ENCODE results near the gene SLCO4A1. TPM values are rescaled to one million over a fixed set of nuclear protein-coding genes. Genes with fewer than 3 reads are reported as not detected.

The SLCO4A1 gene
- total and polyA plus RNA-seq, 9 of the 15 experiments (the other 6 are each of a cell fraction or from before 2014, with no cell fraction given): 1.6 to 21.9 (median 12.8) TPM

DNA sequence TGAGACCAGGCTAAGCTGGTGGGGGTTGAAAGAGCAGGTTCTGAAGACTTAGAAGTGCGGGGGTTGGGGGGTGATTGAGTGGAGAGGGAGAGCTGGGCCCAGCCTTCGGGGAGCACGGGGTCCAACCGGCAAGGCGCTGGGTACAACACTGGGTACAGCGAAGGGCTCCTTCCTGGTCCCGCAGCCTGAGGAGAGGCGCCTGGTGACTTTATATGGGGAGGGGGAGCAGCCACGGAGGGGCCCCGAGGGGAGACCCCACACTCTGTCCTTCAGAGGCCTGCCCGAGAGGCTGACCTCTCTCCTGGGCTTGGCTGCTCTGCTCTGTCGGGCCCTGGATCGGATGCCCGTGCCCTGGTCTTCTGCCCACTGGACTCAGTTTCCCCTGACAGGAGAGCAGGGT is 55.9 kb downstream of the SLCO4A1 start:
- no peak overlapping the region for H3K9ac ChIP-seq (ENCODE audit: insufficient read depth in 1 of 2, low read depth in 2 of 2, low read length in 2 of 2)
- no peak overlapping the region for H3K4me3 ChIP-seq
- H3K79me2 ChIP-seq (ENCODE audit: control insufficient read depth, insufficient read depth, low read length): no peaks in the 10 kb centered on the region
- H4K20me1 ChIP-seq (replicated peaks; ENCODE audit: control insufficient read depth, insufficient read depth, low read length): peaks cover 19% of the 10 kb centered on the region; the same call in 1 of the 2 replicates
- DNase-seq (ENCODE audit: extremely low read depth in 1 of 4, low spot score in 3 of 4): no peak
- CTCF ChIA-PET (ENCODE audit: low intra/inter-chr PET ratio): no interaction called here
- no peak for FAIRE-seq
- WGBS (ENCODE audit: insufficient coverage, low coverage, missing lambda C conversion rate): 8% methylated on average over 11 of the region's 14 CpGs
- H3K9me3 ChIP-seq (replicated peaks; ENCODE audit: control insufficient read depth, insufficient read depth, low read depth, low read length): no peaks in the 10 kb centered on the region
- peaks cover 0 to 17% of the 10 kb centered on the region in 2 experiments; a peak in 1 of 5 replicates for H3K4me1 ChIP-seq (replicated peaks in 1 of 2; ENCODE audit: control insufficient read depth in 2 of 2, insufficient read depth in 2 of 2, low read length in 2 of 2)
- TF ChIP-seq STAT5A (IDR thresholded peaks at IDR 0.05; ENCODE audit: borderline replicate concordance, low read length) (no peak), FUS (optimal IDR thresholded peaks at IDR 0.05; ENCODE audit: low read depth, low read length) (no peak), BMI1 (IDR thresholded peaks at IDR 0.05; ENCODE audit: low read length) (no peak), ZC3H8 (IDR thresholded peaks at IDR 0.05) (no peak), TAF9B (IDR thresholded peaks at IDR 0.05; ENCODE audit: partially characterized antibody) (no peak), ZC3H11A (IDR thresholded peaks at IDR 0.05; ENCODE audit: low read depth, low read length) (no peak), SRSF1 (IDR thresholded peaks at IDR 0.05; ENCODE audit: low read depth, low read length) (no peak), TAF1 (IDR thresholded peaks at IDR 0.05; ENCODE audit: control insufficient read depth, extremely low read depth, insufficient read depth, low read length, severe bottlenecking) (no peak), ZFPM2 (CRISPR knock-in tag; IDR thresholded peaks at IDR 0.05) (no peak), ELF1 (tag; IDR thresholded peaks at IDR 0.05) (no peak), CREBBP (IDR thresholded peaks at IDR 0.05; ENCODE audit: low read depth, low read length) (no peak), ZNF121 (CRISPR knock-in tag; conservative IDR thresholded peaks at IDR 0.05) (no peak), PHF8 (IDR thresholded peaks at IDR 0.05; ENCODE audit: borderline replicate concordance, low read length) (no peak)
- TF ChIP-seq, protein P1, sequence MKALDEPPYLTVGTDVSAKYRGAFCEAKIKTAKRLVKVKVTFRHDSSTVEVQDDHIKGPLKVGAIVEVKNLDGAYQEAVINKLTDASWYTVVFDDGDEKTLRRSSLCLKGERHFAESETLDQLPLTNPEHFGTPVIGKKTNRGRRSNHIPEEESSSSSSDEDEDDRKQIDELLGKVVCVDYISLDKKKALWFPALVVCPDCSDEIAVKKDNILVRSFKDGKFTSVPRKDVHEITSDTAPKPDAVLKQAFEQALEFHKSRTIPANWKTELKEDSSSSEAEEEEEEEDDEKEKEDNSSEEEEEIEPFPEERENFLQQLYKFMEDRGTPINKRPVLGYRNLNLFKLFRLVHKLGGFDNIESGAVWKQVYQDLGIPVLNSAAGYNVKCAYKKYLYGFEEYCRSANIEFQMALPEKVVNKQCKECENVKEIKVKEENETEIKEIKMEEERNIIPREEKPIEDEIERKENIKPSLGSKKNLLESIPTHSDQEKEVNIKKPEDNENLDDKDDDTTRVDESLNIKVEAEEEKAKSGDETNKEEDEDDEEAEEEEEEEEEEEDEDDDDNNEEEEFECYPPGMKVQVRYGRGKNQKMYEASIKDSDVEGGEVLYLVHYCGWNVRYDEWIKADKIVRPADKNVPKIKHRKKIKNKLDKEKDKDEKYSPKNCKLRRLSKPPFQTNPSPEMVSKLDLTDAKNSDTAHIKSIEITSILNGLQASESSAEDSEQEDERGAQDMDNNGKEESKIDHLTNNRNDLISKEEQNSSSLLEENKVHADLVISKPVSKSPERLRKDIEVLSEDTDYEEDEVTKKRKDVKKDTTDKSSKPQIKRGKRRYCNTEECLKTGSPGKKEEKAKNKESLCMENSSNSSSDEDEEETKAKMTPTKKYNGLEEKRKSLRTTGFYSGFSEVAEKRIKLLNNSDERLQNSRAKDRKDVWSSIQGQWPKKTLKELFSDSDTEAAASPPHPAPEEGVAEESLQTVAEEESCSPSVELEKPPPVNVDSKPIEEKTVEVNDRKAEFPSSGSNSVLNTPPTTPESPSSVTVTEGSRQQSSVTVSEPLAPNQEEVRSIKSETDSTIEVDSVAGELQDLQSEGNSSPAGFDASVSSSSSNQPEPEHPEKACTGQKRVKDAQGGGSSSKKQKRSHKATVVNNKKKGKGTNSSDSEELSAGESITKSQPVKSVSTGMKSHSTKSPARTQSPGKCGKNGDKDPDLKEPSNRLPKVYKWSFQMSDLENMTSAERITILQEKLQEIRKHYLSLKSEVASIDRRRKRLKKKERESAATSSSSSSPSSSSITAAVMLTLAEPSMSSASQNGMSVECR (CRISPR knock-in tag; IDR thresholded peaks at IDR 0.05): no peak
- TF ChIP-seq, protein P2, sequence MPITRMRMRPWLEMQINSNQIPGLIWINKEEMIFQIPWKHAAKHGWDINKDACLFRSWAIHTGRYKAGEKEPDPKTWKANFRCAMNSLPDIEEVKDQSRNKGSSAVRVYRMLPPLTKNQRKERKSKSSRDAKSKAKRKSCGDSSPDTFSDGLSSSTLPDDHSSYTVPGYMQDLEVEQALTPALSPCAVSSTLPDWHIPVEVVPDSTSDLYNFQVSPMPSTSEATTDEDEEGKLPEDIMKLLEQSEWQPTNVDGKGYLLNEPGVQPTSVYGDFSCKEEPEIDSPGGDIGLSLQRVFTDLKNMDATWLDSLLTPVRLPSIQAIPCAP (CRISPR knock-in tag; IDR thresholded peaks at IDR 0.05; ENCODE audit: borderline replicate concordance): no peak
- TF ChIP-seq, protein P3, sequence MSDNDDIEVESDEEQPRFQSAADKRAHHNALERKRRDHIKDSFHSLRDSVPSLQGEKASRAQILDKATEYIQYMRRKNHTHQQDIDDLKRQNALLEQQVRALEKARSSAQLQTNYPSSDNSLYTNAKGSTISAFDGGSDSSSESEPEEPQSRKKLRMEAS (CRISPR knock-in tag; IDR thresholded peaks at IDR 0.05): no peak
- TF ChIP-seq, protein P4, sequence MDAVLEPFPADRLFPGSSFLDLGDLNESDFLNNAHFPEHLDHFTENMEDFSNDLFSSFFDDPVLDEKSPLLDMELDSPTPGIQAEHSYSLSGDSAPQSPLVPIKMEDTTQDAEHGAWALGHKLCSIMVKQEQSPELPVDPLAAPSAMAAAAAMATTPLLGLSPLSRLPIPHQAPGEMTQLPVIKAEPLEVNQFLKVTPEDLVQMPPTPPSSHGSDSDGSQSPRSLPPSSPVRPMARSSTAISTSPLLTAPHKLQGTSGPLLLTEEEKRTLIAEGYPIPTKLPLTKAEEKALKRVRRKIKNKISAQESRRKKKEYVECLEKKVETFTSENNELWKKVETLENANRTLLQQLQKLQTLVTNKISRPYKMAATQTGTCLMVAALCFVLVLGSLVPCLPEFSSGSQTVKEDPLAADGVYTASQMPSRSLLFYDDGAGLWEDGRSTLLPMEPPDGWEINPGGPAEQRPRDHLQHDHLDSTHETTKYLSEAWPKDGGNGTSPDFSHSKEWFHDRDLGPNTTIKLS (IDR thresholded peaks at IDR 0.05; ENCODE audit: borderline replicate concordance, low read depth): no peak
- in situ Hi-C loops (cut with MboI) (no loop called here), intact Hi-C loops (cut with micrococcal nuclease) (no loop called here)
- no peak for ATAC-seq
- no peak overlapping the region for H3K27ac ChIP-seq (ENCODE audit: extremely low read depth, low read depth, low read length)
- peaks cover 49 to 95% of the 10 kb centered on the region in 2 experiments for H3K27me3 ChIP-seq (ENCODE audit: control insufficient read depth in 2 of 2, insufficient read depth in 2 of 2, low read length in 2 of 2)
- H2AFZ ChIP-seq (ENCODE audit: low read depth, low read length): no peak overlapping the region
- H3K36me3 ChIP-seq (ENCODE audit: control insufficient read depth, insufficient read depth, low read length): no peaks in the 10 kb centered on the region
- POLR2A ChIA-PET: interaction anchor here (0.6 to 0.8 kb wide), 3 partner anchors 9 to 51 kb away, joined by 3 to 6 read pairs (median 3); no protein-coding TSS in a partner anchor
- H3K9me1 ChIP-seq (ENCODE audit: control insufficient read depth, insufficient read depth, low read length): peaks cover 2% of the 10 kb centered on the region
- BruUV-seq (replicated peaks): no TSS peak
- no peak overlapping the region for H3K4me2 ChIP-seq (ENCODE audit: insufficient read depth, low read length)

Measured in K562 (cell line).